Activated naive CD4-positive, alpha-beta T cell treated with anti-CD3 and anti-CD28 coated beads, Interleukin-2, amount 10 ng/mL, durations not matched to agents 7 days and 5 days (primary cell): ENCODE data around the gene TRDN.

Source experiments
- CTCF ChIA-PET: fragments of 350-600 bp; sonication (Branson Sonifier 250); formaldehyde crosslinking; loops from one replicate; lab custom pipeline; 2021; ENCODE audit warnings: antibody characterized with exemption; lab: Charles Lee
- DNase-seq: peaks from one replicate; pipeline ENCODE4 v3.0.0-alpha.2; 2020
- H3K27ac Mint-ChIP-seq: one replicate; pipeline ENCODE4 v1.8.0; 2021; ENCODE audit warnings: mild to moderate bottlenecking, moderate library complexity, mixed read lengths
- H3K27me3 Mint-ChIP-seq: one replicate; pipeline ENCODE4 v1.8.0; 2021; ENCODE audit warnings: mild to moderate bottlenecking, mixed read lengths
- H3K36me3 Mint-ChIP-seq: one replicate; pipeline ENCODE4 v1.8.0; 2021; ENCODE audit warnings: mixed read lengths
- H3K4me1 Mint-ChIP-seq: one replicate; pipeline ENCODE4 v1.8.0; 2021; ENCODE audit warnings: mixed read lengths
- H3K4me3 Mint-ChIP-seq: one replicate; pipeline ENCODE4 v1.8.0; 2021; ENCODE audit warnings: mild to moderate bottlenecking, moderate library complexity, mixed read lengths
- H3K9me3 Mint-ChIP-seq: one replicate; pipeline ENCODE4 v1.8.0; 2021; ENCODE audit warnings: mixed read lengths

Gene TRDN

GRCh38 chr6:123636782-123637181 lies at the start of gene TRDN:
TSS of gene TRDN (minus strand) at chr6:123636950. CDS start at chr6:123636775, 175 bp downstream.
- Mint-ChIP-seq H3K9me3 (no peaks in the 10 kb centered on the region), H3K27ac (no peak within 1 kb of the TSS), H3K4me3 (no peak within 1 kb of the TSS), H3K36me3 (no peaks in the 10 kb centered on the region), H3K4me1 (no peaks in the 10 kb centered on the region), H3K27me3 (no peaks in the 10 kb centered on the region)
- DNase-seq = no peak
- CTCF ChIA-PET = no interaction called here

GRCh38 chr6:123681957-123682462 lies 45.3 kb upstream of the TRDN start:
- Mint-ChIP-seq H3K4me1 (no peaks in the 10 kb centered on the region), H3K27me3 (no peaks in the 10 kb centered on the region), H3K9me3 (no peaks in the 10 kb centered on the region), H3K4me3 (no peak overlapping the region), H3K36me3 (no peaks in the 10 kb centered on the region), H3K27ac (no peak overlapping the region)
- CTCF ChIA-PET = no interaction called here
- DNase-seq = no peak

- DNase-seq = no peak
- H3K27ac Mint-ChIP-seq = no peak overlapping the region
- peaks cover 6% of the 10 kb centered on the region for H3K9me3 Mint-ChIP-seq
- CTCF ChIA-PET = no interaction called here
- H3K4me3 Mint-ChIP-seq = no peak overlapping the region
- no peaks in the 10 kb centered on the region for H3K4me1 Mint-ChIP-seq
- H3K36me3 Mint-ChIP-seq = no peaks in the 10 kb centered on the region
- no peaks in the 10 kb centered on the region for H3K27me3 Mint-ChIP-seq
Measured at GRCh38 chr6:123677897-123678296, 41.1 kb upstream of the TRDN start.

- Mint-ChIP-seq H3K9me3 (peaks cover 6% of the 10 kb centered on the region), H3K4me3 (no peak overlapping the region), H3K27me3 (no peaks in the 10 kb centered on the region), H3K4me1 (no peaks in the 10 kb centered on the region), H3K27ac (no peak overlapping the region), H3K36me3 (no peaks in the 10 kb centered on the region)
- CTCF ChIA-PET = no interaction called here
- DNase-seq = no peak
Measured at GRCh38 chr6:123676793-123677192, 40.0 kb upstream of the TRDN start.

GRCh38 chr6:123668965-123669591 lies 32.3 kb upstream of the TRDN start:
- H3K27me3 Mint-ChIP-seq = no peaks in the 10 kb centered on the region
- H3K4me1 Mint-ChIP-seq = no peaks in the 10 kb centered on the region
- DNase-seq = no peak
- H3K36me3 Mint-ChIP-seq = no peaks in the 10 kb centered on the region
- H3K9me3 Mint-ChIP-seq = no peaks in the 10 kb centered on the region
- CTCF ChIA-PET = no interaction called here
- H3K27ac Mint-ChIP-seq = no peak overlapping the region
- no peak overlapping the region for H3K4me3 Mint-ChIP-seq

- Mint-ChIP-seq H3K36me3 (no peaks in the 10 kb centered on the region), H3K4me1 (no peaks in the 10 kb centered on the region), H3K9me3 (no peaks in the 10 kb centered on the region), H3K4me3 (no peak overlapping the region), H3K27me3 (no peaks in the 10 kb centered on the region), H3K27ac (no peak overlapping the region)
- no peak for DNase-seq
- CTCF ChIA-PET = interaction anchor here (0.6 kb wide), 1 partner anchor 28 kb away, joined by 5 read pairs; no protein-coding TSS in a partner anchor
Measured at GRCh38 chr6:123668063-123668462, 31.3 kb upstream of the TRDN start.

GRCh38 chr6:123663436-123663835 lies 26.7 kb upstream of the TRDN start:
- Mint-ChIP-seq H3K27ac (no peak overlapping the region), H3K4me3 (no peak overlapping the region), H3K9me3 (no peaks in the 10 kb centered on the region), H3K36me3 (no peaks in the 10 kb centered on the region), H3K27me3 (no peaks in the 10 kb centered on the region), H3K4me1 (no peaks in the 10 kb centered on the region)
- no peak for DNase-seq
- CTCF ChIA-PET = no interaction called here

- Mint-ChIP-seq H3K4me3 (no peak overlapping the region), H3K27me3 (no peaks in the 10 kb centered on the region), H3K27ac (no peak overlapping the region), H3K4me1 (no peaks in the 10 kb centered on the region), H3K36me3 (no peaks in the 10 kb centered on the region), H3K9me3 (no peaks in the 10 kb centered on the region)
- no peak for DNase-seq
- CTCF ChIA-PET = no interaction called here
Measured at GRCh38 chr6:123662757-123663156, 26.0 kb upstream of the TRDN start.

- CTCF ChIA-PET = no interaction called here
- H3K27ac Mint-ChIP-seq = no peak overlapping the region
- no peaks in the 10 kb centered on the region for H3K27me3 Mint-ChIP-seq
- H3K4me1 Mint-ChIP-seq = no peaks in the 10 kb centered on the region
- no peaks in the 10 kb centered on the region for H3K36me3 Mint-ChIP-seq
- no peak overlapping the region for H3K4me3 Mint-ChIP-seq
- no peak for DNase-seq
- no peaks in the 10 kb centered on the region for H3K9me3 Mint-ChIP-seq
Measured at GRCh38 chr6:123661105-123661891, 24.5 kb upstream of the TRDN start.

- Mint-ChIP-seq H3K36me3 (no peaks in the 10 kb centered on the region), H3K4me1 (peaks cover 3% of the 10 kb centered on the region), H3K27me3 (no peaks in the 10 kb centered on the region), H3K9me3 (no peaks in the 10 kb centered on the region), H3K4me3 (no peak overlapping the region), H3K27ac (no peak overlapping the region)
- no peak for DNase-seq
- CTCF ChIA-PET = no interaction called here
Measured at GRCh38 chr6:123659960-123660748, 23.4 kb upstream of the TRDN start.

- no peak for DNase-seq
- Mint-ChIP-seq H3K36me3 (no peaks in the 10 kb centered on the region), H3K27ac (no peak overlapping the region), H3K4me3 (no peak overlapping the region), H3K27me3 (no peaks in the 10 kb centered on the region), H3K9me3 (no peaks in the 10 kb centered on the region), H3K4me1 (peaks cover 3% of the 10 kb centered on the region)
- CTCF ChIA-PET = no interaction called here
Measured at GRCh38 chr6:123658848-123659247, 22.1 kb upstream of the TRDN start.

GRCh38 chr6:123655521-123656306 lies 19.0 kb upstream of the TRDN start:
- H3K27me3 Mint-ChIP-seq = no peaks in the 10 kb centered on the region
- DNase-seq = no peak
- H3K4me3 Mint-ChIP-seq = peak overlapping the region; percentile 26
- CTCF ChIA-PET = interaction anchor here (0.5 kb wide), 1 partner anchor 14 kb away, joined by 3 read pairs; no protein-coding TSS in a partner anchor
- H3K4me1 Mint-ChIP-seq = peaks cover 3% of the 10 kb centered on the region
- H3K27ac Mint-ChIP-seq = no peak overlapping the region
- no peaks in the 10 kb centered on the region for H3K9me3 Mint-ChIP-seq
- H3K36me3 Mint-ChIP-seq = no peaks in the 10 kb centered on the region

GRCh38 chr6:123648723-123649122 lies 12.0 kb upstream of the TRDN start:
- Mint-ChIP-seq H3K4me1 (no peaks in the 10 kb centered on the region), H3K36me3 (no peaks in the 10 kb centered on the region), H3K4me3 (no peak overlapping the region), H3K27me3 (no peaks in the 10 kb centered on the region), H3K9me3 (peaks cover 2% of the 10 kb centered on the region), H3K27ac (no peak overlapping the region)
- DNase-seq = no peak
- CTCF ChIA-PET = no interaction called here
